NT2/D1 (cell line): ENCODE results near the gene C19orf47.

Experiments used
- SUZ12 ChIP-seq: IDR thresholded peaks from 2 replicates; pipeline ENCODE4 v1.6.1; 2011; ENCODE audit not compliant: insufficient read length, insufficient read depth; ENCODE audit errors: extremely low read depth
- YY1 ChIP-seq: IDR thresholded peaks from 2 replicates; pipeline ENCODE4 v1.6.1; 2011; ENCODE audit not compliant: insufficient read length, insufficient read depth

DNA sequence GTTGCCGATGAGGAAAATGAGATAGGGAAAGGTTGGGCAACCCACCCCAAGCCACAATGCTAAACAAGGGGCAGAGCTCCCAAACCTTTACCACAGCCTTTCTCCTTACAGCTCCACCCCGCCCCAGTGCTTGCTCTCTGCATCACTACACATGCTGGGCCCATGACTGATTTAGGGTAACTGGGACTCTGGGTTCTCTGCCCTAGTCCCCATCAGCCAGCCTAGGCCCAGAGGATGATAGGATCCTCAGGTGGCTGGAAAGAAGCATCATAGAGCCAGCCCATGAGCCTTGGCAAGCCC lies 11.6 kb downstream of the C19orf47 start:
- no peak for TF ChIP-seq YY1
- TF ChIP-seq SUZ12 = no peak
